DMS53 (cell line): ENCODE measurements around the gene CYBRD1.
"Not testable (repeated sequence)": the region's sequence is repeated elsewhere in the genome, so short reads cannot be mapped to it uniquely, and the experiment has no call there.

Source experiments
- DNase-seq: peaks from one replicate; lab custom pipeline; 2025; lab: John Stamatoyannopoulos, UW

CYBRD1 gene

DNA sequence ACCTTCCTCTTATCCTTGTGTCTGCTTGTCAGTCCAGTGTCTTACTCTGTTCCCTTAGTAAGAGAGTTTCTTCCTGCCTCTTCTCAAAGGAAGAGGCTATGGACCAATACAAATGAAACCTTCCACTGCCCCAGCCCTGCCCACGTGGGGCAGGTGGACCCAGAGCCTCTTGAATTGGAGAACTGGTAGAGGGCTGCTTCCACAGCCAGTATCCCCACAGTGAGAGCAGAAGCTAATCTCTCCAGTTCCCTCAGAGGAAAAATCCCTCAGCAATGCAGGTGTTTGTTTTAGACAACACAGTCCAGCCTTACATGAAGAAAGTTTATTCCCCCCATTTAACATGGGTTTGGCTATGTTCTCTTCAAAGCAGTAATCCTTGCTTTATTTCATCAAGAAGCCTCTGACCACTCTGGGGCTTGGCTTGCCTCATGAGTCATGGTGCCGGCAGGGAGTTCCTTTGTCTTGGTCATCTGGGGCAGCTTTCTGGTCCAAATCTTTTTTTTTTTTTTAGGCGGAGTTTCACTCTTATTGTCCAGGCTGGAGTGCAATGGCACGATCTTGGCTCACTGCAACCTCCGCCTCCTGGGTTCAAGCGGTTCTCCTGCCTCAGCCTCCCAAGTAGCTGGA lies 6.5 kb upstream of the CYBRD1 start:
- DNase-seq, result no peak

DNA sequence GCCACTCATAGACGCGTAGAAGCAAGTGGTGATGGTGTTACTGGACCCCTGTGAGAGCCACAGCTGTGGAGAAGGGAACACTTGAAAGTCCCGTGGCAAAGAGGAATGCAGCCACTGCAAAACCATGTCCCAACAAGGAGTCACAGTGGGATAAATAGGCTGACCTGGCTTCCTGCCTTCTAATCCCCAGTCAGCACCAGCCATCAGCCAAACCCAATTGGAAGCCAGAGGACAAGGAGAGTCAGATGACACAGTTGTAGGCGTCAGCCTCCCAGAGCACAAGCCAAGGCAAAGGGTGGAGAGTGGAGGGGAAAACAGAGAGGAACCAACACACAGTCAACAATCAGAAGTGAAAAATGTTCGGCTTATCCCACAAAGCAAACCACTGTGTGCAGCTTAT lies 5.5 kb upstream of the CYBRD1 start:
- no peak for DNase-seq

DNA sequence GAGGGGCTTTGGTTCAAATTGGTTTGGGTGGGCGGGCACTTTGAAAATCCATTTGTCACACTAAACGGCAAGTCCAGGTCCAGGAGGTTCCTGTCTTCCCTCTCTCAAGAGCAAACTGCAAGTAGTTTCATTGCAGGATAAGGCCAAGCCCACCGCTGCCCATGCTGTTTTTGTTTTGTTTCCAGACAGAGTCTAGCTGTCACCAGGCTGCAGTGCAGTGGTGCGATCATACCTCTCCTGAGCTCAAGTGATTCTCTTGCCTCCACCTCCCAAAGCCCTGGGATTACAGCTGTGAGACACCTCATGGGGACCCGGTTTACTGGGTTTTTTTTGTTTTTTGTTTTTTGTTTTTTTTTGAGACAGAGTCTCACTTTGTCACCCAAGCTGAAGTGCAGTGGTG lies 1.8 kb upstream of the CYBRD1 start:
- no peak for DNase-seq

DNA sequence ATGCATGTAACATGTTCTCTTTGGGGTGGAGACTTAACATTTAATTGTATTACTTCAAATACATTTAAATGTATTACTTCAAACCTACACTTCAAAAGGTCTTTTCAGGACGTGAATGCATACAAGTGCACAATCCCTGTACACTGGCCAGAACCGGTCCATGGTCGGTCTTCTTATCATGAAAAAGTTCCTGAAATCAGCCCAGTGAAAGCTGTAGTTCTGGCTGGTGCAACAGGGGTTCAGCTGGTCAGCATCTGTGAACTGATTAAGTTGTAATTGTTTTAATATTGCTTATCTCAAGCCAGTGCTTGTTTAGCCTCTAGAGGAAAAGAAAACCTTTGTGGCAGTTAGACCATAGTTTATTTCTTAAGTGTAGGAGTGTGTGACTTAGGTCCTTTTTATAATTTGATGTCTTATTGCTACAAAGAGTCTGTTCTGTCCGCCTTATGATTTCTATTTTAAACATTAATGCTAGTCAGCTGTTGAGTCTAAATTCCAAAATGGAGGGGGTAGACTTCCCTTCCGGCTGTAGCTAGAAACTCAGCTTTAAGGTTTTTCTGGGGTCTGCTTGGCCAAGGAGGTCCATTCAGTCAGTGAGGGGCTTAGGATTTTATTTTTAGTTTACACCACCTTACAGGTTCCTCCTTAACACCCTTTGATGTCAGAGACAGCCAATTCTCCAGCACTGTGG lies 768 bp upstream of the CYBRD1 start:
- no peak for DNase-seq

DNA sequence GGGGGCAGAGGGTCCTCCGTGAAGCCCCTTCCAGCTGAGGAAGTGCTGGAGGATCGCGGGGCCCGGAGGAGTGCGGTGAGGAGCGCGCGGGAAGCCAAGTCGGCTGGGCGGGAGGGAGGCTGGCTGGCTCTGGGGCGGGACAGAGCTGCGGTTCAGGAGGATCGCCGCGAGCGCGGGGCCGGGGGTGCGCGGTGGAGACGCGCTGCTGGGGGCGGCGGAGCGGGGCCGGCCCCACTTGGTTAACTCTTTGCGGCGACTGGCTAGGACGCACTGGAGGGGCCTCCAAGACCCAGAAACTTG lies 464 bp downstream of the CYBRD1 start:
- DNase-seq, result peak; percentile 56

DNA sequence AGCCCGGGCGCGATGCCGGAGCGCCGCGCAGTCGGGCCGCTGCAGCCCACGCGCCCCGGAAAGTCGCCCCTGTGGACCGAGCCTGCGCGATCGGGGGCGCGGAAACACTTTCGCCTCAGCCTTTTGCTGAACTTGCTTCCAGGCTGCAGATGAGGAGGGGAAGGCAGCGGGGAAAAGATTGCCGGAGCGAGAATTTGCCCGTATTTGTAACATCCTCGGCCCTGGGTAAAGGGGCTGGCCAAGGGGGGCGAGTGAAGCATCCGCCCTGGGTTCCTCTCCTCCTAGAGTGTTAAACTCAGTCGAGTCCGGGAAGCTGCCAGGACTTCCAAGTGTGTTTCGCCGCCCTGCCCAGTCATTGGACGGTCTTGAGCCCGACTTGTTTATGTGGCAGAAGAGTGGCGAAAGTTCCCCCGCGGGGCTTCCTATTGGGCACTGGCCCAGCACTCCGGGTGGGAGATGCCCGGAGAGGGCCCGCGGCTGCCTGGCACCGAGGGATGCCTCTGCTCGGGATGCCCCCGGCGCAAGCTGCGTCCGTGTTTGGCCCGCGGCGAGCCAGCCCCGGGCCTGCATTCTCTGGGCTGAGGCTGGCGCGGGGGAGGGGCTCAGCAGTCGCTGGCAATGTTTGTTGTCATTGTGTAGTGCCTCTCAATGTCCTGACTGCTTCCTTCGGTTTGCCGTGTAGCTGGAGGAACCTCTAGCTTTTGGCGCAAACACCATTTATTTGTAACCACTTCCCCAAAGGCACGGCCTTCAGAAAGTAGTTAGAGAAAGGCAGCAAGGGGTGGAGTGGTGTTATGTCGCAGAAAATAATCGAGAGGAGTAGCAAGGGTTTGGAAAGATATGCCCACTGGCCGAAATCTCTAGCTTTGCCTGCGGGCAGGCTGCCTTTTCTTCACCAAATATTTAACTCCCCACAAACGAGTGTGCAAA lies 1.1 kb downstream of the CYBRD1 start:
- DNase-seq, result peak; percentile 78

DNA sequence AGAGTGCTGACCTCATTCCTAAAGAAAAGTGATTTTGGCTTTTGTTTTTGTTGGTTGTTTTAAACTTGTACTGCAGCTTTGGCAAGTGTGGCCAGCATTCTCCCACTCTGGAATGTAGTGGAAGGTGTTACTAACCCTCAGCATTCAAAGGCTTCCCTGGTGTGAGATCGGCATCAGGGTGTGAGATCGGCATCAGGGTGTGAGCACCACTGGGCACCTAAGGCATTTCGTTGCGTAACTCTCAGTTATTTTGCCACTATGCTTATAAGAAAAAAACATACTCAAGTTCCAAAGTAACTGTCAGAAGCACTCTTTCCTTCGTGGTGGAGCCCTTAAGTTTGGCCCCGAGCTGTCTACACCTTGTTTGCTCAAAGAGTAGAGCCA lies 1.7 kb downstream of the CYBRD1 start:
- DNase-seq, result no peak

DNA sequence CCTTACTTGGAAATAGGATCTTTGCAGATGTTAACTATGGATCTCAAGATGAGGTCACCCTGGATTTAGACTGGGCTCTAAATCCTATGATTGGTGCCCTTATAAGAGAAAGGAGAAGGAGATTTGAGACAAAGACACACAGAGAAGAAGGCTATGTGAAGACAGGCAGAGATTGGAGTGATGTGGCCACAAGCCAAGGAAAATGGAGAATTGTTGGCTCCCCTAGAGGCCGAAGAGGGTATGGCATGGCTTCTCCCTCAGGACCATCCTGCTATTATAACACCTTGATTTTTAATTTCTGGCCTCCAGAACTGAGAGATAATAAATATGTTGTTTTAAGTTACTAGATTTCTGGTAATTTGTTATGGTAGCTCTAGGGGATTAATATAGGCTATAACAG lies 7.6 kb downstream of the CYBRD1 start:
- DNase-seq, result peak; percentile 53

DNA sequence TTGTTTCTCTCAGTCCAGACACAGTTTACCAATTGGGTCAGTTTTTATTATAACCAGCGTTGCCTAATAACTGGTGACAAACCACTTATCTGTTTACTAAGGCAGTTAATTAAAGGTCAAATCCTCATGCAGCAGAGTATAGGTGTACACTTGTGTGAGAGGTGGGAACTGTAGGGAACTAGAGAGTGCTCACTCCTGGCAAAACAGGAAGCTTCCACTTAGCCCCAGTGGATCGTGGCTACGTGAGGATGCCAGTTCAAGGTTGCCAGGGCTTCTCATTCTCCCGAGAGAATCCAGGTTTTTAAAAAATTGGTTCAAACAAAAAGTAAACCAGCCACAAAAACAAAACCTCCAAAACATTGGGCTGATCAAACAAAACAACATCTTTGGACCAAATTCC lies 8.1 kb downstream of the CYBRD1 start:
- DNase-seq, result no peak

DNA sequence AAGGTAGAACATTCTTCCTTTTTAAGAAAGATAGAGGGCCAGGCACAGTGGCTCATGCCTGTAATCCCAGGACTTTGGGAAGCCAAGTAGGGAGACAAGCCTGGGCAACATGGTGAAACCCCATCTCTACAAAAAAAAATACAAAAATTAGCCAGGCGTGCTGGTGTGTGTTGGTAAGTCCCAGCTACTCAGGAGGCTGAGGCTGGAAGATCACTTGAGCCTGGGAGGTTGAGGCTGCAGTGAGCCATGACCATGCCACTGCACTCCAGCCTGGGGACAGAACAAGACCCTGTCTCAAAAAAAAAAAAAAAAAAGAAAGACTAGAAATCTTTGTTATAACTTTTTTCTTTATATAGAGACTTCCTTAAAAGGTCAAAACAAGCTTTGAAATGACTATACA lies 8.6 kb downstream of the CYBRD1 start:
- not testable (repeated sequence) for DNase-seq

DNA sequence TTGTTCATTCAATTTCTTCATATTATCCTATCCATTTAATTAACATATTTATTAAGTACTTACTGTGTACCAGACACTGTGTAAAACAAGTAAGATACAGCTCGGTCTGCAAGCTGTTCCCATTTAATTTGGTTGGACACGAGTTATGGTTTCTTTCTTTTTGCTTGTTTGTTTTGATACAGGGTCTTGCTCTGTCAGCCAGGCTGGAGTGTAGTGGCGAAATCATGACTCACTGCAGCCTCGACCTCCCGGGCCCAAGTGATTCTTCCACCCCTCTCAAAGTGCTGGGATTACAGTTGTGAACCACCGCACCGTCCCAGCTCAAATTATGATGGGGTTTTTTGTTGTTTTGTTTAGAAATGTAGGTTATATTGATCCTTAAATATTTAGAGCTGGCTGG lies 9.0 kb downstream of the CYBRD1 start:
- DNase-seq, result no peak

DNA sequence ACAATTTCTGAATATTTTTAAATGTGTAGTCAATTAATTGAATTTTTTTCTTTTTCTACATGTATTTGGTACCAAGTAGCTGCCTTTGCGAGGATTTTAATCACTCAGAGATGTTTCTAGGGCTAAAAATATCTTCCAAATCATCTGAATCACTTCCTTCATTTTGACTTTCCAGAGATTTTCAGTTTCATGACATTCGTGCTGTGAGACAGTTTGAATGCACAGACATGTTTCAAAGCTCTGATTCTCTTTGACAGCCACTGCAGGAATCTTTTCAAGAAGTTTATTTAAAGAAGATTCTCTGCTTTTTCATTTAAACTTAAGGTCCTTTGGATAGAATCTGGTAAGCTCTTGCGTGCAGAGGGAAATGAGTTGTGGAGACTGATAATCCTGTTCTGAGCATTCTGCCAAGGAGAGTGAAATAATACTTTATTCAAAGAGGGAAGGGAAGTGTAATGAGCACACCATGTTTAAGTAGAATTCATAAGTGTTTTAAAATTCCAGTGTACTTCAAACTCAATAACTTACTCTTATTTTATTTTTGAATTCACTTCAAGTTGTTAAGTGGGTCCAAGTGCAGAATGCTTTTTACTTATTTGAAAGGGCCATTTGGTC lies 9.7 kb downstream of the CYBRD1 start:
- DNase-seq, result no peak

DNA sequence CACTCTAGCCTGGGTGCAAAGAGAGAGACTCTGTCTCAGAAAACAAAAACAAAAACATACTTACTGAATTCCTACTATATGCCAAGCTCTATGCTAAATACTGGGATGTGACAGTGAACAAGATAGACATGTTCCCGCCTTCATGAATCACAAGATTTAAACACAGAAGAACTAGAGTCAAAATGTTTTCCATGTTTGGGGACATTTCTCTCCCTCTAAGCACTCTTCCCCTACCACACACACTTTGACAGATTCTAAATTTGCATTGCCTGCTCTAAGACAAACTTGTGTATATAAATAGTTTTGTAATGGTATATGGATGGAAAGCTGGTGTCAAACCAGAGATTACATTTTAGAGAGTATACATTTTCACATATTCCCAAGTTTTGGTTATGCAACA lies 11.1 kb downstream of the CYBRD1 start:
- DNase-seq, result no peak

DNA sequence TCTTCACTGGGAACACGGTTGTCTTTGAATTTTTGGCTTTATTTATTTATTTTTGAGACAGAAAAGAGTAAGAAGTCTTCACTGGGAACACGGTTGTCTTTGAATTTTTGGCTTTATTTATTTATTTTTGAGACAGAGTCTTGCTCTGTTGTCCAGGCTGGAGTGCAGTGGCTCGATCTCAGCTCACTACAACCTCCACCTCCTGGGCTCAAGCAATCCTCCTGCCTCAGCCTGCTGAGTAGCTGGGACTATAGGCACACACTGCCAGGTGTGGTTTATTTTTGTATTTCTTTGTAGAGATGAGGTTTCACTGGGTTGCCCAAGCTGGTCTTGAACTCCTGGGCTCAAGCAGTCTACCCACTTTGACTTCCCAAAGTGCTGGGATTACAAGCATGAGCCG lies 13.3 kb downstream of the CYBRD1 start:
- not testable (repeated sequence) for DNase-seq

DNA sequence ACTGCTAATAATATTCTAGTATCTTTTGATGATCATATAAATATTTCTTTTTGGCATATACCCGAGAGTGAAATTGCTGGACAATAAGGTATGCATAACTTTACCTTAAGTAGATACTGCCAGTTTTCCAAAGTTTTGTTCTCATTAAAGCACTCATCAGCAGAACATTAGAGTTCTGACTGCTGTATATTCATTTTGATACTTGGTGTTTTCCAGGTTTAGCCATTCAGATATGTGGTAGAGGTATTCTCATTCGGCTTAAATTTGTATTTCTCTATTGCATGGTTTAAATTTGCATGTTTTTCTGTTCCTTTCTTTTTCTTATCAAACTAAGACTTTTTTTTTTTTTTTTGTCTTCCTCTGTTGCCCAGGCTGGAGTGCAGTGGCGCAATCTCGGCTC lies 18.2 kb downstream of the CYBRD1 start:
- DNase-seq, result no peak

DNA sequence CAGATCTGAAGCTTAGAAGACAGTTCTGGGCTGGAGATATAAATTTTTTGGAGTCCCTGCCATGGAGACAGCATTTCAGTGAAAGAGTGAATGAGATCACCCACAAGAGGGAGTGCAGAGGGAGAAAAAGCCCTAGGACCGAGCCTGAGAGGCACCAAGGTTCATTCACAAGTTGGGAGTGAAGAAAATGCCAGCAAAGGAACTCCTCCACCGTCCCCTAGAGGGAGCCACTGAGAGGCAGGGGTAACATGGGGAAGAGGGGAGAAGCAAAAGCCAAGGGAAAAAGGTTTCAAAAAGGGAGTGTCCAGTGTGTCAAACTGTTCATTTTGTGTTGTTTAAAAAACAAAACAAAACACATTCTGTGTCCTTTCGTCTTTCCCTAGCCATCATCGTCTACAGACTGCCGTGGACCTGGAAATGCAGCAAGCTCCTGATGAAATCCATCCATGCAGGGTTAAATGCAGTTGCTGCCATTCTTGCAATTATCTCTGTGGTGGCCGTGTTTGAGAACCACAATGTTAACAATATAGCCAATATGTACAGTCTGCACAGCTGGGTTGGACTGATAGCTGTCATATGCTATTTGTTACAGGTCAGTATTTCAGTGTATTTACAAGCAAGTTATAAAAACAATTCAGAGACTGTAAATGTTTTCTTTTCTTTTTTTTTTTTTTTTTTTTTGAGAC lies 19.1 kb downstream of the CYBRD1 start:
- DNase-seq, result peak; percentile 68

DNA sequence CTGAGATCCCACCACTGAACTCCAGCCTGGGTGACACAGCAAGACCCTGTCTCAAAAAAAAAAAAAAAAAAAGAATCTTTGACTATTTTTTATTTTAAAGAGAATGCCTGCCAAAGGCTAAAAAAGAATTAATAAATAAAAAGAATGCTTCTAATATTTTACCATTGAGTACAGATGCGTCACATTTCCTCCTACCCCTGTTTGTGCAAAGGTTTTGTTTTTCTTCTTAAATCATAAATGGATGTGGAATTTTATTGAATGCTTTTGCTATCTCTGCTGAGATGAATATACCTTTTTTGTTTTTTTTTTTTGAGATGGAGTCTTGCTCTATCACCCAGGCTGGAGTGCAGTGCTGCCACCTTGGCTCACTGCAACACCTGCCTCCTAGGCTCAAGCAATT lies 22.8 kb downstream of the CYBRD1 start:
- no peak for DNase-seq

DNA sequence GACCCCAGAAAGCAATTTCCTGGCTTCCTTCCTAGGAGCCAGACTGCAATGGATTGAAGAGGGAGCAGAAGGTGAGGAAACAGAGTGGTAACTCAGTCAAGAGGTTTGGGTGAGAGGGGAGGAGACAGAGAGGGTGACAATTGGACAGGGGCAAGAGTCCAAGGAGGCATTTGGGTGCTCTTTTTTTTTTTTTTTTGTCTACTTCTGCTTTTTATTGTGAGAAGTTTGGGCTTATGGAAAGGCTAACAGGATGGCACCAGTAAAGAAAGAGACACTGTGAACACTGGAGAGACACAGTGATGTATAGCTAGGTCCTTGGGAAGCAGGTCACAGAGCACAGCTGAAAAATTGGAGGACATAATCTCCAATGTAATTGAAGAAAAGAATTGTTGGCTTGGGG lies 25.0 kb downstream of the CYBRD1 start:
- no peak for DNase-seq

DNA sequence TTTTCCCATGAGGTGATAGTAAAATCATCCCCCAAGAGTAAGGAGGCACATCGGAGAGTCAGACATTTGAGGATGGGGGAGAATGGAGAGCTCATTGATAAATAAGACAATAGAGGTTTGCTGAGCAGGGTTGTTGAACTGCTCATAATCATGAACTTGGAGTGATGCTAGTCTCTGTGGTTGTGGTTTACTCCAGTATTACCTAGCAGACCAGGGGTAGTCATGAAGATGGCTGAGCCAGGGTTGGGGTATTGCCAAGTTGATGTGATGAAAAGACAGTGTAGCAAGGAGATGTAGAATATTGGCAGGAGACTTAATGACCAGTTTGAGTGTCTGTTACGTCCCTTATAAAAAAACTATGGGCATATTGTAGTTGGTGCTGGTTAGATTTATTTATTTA lies 25.4 kb downstream of the CYBRD1 start:
- DNase-seq, result no peak

DNA sequence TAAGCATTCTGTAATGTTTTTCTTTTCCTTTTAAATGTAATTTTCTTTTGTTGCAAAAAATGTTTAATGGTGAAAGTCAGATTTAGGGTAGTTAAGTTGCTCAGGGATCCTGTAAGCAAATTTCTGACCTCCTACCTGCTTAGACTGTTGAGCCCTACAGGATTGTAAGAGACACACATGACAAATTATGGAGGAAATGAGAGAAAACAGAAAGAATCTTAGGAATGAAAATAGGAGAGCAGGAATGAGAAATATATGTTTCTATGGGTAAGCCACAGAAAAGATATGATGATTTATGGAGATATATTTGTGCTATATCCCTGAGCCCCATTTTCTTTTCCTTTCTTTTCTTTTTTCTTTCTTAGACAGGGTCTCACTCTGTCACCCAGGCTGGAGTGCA lies 28.3 kb downstream of the CYBRD1 start:
- DNase-seq, result no peak

DNA sequence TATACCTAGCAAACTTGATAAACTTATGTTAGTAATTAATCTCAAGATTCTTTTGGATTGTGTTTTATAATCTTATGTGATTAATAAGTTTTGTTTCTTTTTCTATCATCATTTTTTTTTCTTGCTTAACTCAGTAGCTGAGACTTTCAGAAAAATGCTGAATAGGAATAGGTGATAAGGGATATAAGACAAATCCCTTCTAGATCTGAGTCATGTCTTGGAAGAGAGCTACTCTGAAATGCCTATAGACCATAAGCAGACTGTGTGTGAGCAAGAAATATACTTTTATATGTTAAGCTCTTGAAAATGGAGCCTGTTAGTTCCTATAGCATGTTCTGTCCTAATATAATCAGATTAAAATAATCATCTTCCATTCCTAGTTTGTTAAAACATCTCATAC lies 29.6 kb downstream of the CYBRD1 start:
- no peak for DNase-seq

DNA sequence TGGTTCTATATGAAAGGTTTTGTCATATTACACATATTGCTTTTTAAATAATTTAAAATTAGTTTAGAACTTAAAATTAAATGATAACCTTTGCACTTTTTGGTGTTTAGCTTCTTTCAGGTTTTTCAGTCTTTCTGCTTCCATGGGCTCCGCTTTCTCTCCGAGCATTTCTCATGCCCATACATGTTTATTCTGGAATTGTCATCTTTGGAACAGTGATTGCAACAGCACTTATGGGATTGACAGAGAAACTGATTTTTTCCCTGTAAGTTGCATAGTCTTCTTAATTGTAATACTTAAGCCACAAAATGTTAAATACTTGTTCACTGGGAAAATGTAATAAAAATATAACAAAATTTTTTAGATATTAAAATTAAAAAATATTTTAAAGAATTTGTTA lies 31.0 kb downstream of the CYBRD1 start:
- DNase-seq, result no peak
